ENCODE data around the gene HLA-E. TPM values are rescaled to one million over a fixed set of nuclear protein-coding genes. Genes with fewer than 3 reads are reported as not detected.

HLA-E gene
- total RNA-seq, 1 donor from 2014 or later: 94.9 TPM

GRCh38 chr6:30508890-30509736, 19.8 kb downstream of the HLA-E start:
- H3K4me3 ChIP-seq (ENCODE audit: insufficient read depth, low read depth, low read length): no peak overlapping the region
- H3K27ac ChIP-seq (ENCODE audit: low read depth, low read length): no peak overlapping the region
- H4K20me1 ChIP-seq (ENCODE audit: insufficient read depth, low read length): no peaks in the 10 kb centered on the region
- H3K36me3 ChIP-seq (ENCODE audit: insufficient read depth, low read length): no peaks in the 10 kb centered on the region
- H3K27me3 ChIP-seq (ENCODE audit: insufficient read depth, low read length): no peaks in the 10 kb centered on the region
- H3K27ac Mint-ChIP-seq (ENCODE audit: unreplicated experiment): no peak overlapping the region
- no peaks in the 10 kb centered on the region for H3K9me3 Mint-ChIP-seq (ENCODE audit: unreplicated experiment)
- peak overlapping the region; percentile 28 for H3K4me2 ChIP-seq (ENCODE audit: low read length)
- no peaks in the 10 kb centered on the region for H3K9me3 ChIP-seq (ENCODE audit: insufficient read depth, low read depth, low read length)
- FAIRE-seq (no peak), DNase-seq (ENCODE audit: low read depth) (no peak)
- no peak overlapping the region for H3K4me3 Mint-ChIP-seq (ENCODE audit: unreplicated experiment)
- peak overlapping the region; percentile 9 for H2AFZ ChIP-seq (ENCODE audit: low read depth, low read length)
- no peaks in the 10 kb centered on the region for H3K79me2 ChIP-seq (ENCODE audit: insufficient read depth, low read length)
- H3K36me3 Mint-ChIP-seq (ENCODE audit: low read depth, unreplicated experiment): no peaks in the 10 kb centered on the region
- TF ChIP-seq, protein P1, sequence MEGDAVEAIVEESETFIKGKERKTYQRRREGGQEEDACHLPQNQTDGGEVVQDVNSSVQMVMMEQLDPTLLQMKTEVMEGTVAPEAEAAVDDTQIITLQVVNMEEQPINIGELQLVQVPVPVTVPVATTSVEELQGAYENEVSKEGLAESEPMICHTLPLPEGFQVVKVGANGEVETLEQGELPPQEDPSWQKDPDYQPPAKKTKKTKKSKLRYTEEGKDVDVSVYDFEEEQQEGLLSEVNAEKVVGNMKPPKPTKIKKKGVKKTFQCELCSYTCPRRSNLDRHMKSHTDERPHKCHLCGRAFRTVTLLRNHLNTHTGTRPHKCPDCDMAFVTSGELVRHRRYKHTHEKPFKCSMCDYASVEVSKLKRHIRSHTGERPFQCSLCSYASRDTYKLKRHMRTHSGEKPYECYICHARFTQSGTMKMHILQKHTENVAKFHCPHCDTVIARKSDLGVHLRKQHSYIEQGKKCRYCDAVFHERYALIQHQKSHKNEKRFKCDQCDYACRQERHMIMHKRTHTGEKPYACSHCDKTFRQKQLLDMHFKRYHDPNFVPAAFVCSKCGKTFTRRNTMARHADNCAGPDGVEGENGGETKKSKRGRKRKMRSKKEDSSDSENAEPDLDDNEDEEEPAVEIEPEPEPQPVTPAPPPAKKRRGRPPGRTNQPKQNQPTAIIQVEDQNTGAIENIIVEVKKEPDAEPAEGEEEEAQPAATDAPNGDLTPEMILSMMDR (IDR thresholded peaks at IDR 0.05; ENCODE audit: insufficient read depth, low read depth, low read length): no peak
- TF ChIP-seq EZH2 (IDR thresholded peaks at IDR 0.05; ENCODE audit: insufficient read depth, low read length): no peak
- peaks cover 9% of the 10 kb centered on the region for H3K4me1 Mint-ChIP-seq (ENCODE audit: low read depth, unreplicated experiment)
- no peak overlapping the region for H3K9ac ChIP-seq (ENCODE audit: low read length)
- H3K27me3 Mint-ChIP-seq (ENCODE audit: low read depth, unreplicated experiment): peaks cover 4% of the 10 kb centered on the region
- no peaks in the 10 kb centered on the region for H3K4me1 ChIP-seq (ENCODE audit: insufficient read depth, low read length)

DNA sequence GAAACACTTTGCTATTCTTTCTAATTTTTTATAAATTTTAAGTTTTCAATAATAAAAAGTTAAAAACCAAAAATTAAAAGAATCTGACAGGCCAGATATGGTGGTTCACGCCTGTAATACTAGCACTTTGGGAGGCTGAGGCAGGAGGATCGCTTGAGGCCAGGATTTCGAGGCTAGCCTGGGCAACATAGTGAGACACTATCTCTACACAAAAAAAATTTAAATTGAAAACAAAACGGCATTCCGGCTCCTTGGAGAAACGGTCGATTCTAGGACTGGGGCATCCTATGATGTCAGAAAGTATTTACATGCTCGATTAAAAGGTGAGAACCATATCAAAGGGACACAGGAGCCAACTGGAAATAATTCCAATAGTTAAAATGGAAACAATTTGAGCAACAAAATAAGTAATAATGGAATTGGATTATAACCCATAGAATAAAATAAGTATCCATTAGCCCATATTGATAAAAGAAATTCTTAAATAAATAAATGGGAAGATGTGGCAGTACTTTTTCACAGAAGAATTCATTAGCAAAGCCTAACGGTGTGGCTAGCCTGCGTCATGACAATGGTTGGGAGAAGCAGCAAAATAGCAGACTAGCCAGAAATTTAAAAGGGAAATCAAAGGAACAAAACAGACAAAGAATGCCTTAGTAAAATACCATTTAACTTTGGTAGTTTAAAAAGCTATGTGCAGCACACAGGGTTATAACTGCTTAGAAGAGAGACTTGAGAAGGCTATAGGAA, 21.3 kb downstream of the HLA-E start:
- Histone ChIP-seq H2AFZ (ENCODE audit: low read depth, low read length) (no peak overlapping the region), H3K79me2 (ENCODE audit: insufficient read depth, low read length) (no peaks in the 10 kb centered on the region), H3K4me2 (ENCODE audit: low read length) (no peak overlapping the region)

More for the DNA sequence above, 21.3 kb downstream of the HLA-E start:
- Histone ChIP-seq H3K27ac (ENCODE audit: low read depth, low read length) (no peak overlapping the region), H3K36me3 (ENCODE audit: insufficient read depth, low read length) (no peaks in the 10 kb centered on the region), H3K27me3 (ENCODE audit: insufficient read depth, low read length) (no peaks in the 10 kb centered on the region), H3K9ac (ENCODE audit: low read length) (no peak overlapping the region), H3K9me3 (ENCODE audit: insufficient read depth, low read depth, low read length) (no peaks in the 10 kb centered on the region), H3K4me1 (ENCODE audit: insufficient read depth, low read length) (no peaks in the 10 kb centered on the region), H4K20me1 (ENCODE audit: insufficient read depth, low read length) (no peaks in the 10 kb centered on the region), H3K4me3 (ENCODE audit: insufficient read depth, low read depth, low read length) (no peak overlapping the region)
- Mint-ChIP-seq H3K36me3 (ENCODE audit: low read depth, unreplicated experiment) (no peaks in the 10 kb centered on the region), H3K4me1 (ENCODE audit: low read depth, unreplicated experiment) (peaks cover 9% of the 10 kb centered on the region), H3K27ac (ENCODE audit: unreplicated experiment) (no peak overlapping the region), H3K4me3 (ENCODE audit: unreplicated experiment) (no peak overlapping the region), H3K9me3 (ENCODE audit: unreplicated experiment) (no peaks in the 10 kb centered on the region), H3K27me3 (ENCODE audit: low read depth, unreplicated experiment) (peaks cover 8% of the 10 kb centered on the region)
- DNase-seq (ENCODE audit: low read depth) (no peak), FAIRE-seq (no peak)
- TF ChIP-seq, protein P1 (IDR thresholded peaks at IDR 0.05; ENCODE audit: insufficient read depth, low read depth, low read length): no peak
- TF ChIP-seq EZH2 (IDR thresholded peaks at IDR 0.05; ENCODE audit: insufficient read depth, low read length): no peak

Measured in astrocyte (in vitro differentiated cells and primary cell).